ENCODE data around the gene WRAP73.

WRAP73 gene

GRCh38 chr1:3659093-3659492 lies 9.2 kb upstream of the WRAP73 start:
- H3K4me3 ChIP-seq (ENCODE audit: insufficient read depth, low read length, poor library complexity, severe bottlenecking), result no peak overlapping the region
- H3K27me3 ChIP-seq (ENCODE audit: low read length), result no peaks in the 10 kb centered on the region
- no peak overlapping the region for H2AFZ ChIP-seq (ENCODE audit: low read depth, low read length, severe bottlenecking)
- H3K79me2 ChIP-seq (ENCODE audit: insufficient read depth, low read length), result no peaks in the 10 kb centered on the region
- no peaks in the 10 kb centered on the region for H3K9me2 ChIP-seq (replicated peaks; ENCODE audit: insufficient read depth, low read length)
- H3F3A ChIP-seq (ENCODE audit: insufficient read depth), result no peaks in the 10 kb centered on the region
- no peak overlapping the region for H3K4me2 ChIP-seq (ENCODE audit: low read depth, low read length, poor library complexity, severe bottlenecking)
- TF ChIP-seq EZH2phosphoT487 (conservative IDR thresholded peaks at IDR 0.05; ENCODE audit: low read length), result no peak
- TF ChIP-seq CTCF (IDR thresholded peaks at IDR 0.05; ENCODE audit: insufficient read depth, low read length, poor library complexity, severe bottlenecking), result no peak
- no peak overlapping the region for H3K9ac ChIP-seq (ENCODE audit: low read length)
- no peaks in the 10 kb centered on the region for H3K9me3 ChIP-seq (ENCODE audit: insufficient read depth, low read length)
- H3K27ac ChIP-seq (ENCODE audit: low read depth, low read length), result no peak overlapping the region
- H4K20me1 ChIP-seq (ENCODE audit: low read depth, low read length), result no peaks in the 10 kb centered on the region
- no peaks in the 10 kb centered on the region for H3K36me3 ChIP-seq (ENCODE audit: low read length)

GRCh38 chr1:3658231-3658615 lies 8.3 kb upstream of the WRAP73 start:
- Histone ChIP-seq H3K4me3 (ENCODE audit: insufficient read depth, low read length, poor library complexity, severe bottlenecking) (no peak overlapping the region), H3K9me3 (ENCODE audit: insufficient read depth, low read length) (no peaks in the 10 kb centered on the region), H3K9ac (ENCODE audit: low read length) (no peak overlapping the region), H4K20me1 (ENCODE audit: low read depth, low read length) (no peaks in the 10 kb centered on the region), H3F3A (ENCODE audit: insufficient read depth) (no peaks in the 10 kb centered on the region), H3K27me3 (ENCODE audit: low read length) (no peaks in the 10 kb centered on the region), H3K9me2 (replicated peaks; ENCODE audit: insufficient read depth, low read length) (no peaks in the 10 kb centered on the region), H3K36me3 (ENCODE audit: low read length) (no peaks in the 10 kb centered on the region), H3K27ac (ENCODE audit: low read depth, low read length) (no peak overlapping the region), H3K79me2 (ENCODE audit: insufficient read depth, low read length) (no peaks in the 10 kb centered on the region), H3K4me2 (ENCODE audit: low read depth, low read length, poor library complexity, severe bottlenecking) (no peak overlapping the region), H2AFZ (ENCODE audit: low read depth, low read length, severe bottlenecking) (no peak overlapping the region)
- TF ChIP-seq EZH2phosphoT487 (conservative IDR thresholded peaks at IDR 0.05; ENCODE audit: low read length) (no peak), CTCF (IDR thresholded peaks at IDR 0.05; ENCODE audit: insufficient read depth, low read length, poor library complexity, severe bottlenecking) (no peak)

- H4K20me1 ChIP-seq (ENCODE audit: low read depth, low read length), result no peaks in the 10 kb centered on the region
- no peak for TF ChIP-seq EZH2phosphoT487 (conservative IDR thresholded peaks at IDR 0.05; ENCODE audit: low read length)
- TF ChIP-seq CTCF (IDR thresholded peaks at IDR 0.05; ENCODE audit: insufficient read depth, low read length, poor library complexity, severe bottlenecking), result no peak
- H3K9me3 ChIP-seq (ENCODE audit: insufficient read depth, low read length), result no peaks in the 10 kb centered on the region
- H3K79me2 ChIP-seq (ENCODE audit: insufficient read depth, low read length), result no peaks in the 10 kb centered on the region
- no peak overlapping the region for H2AFZ ChIP-seq (ENCODE audit: low read depth, low read length, severe bottlenecking)
- H3K9ac ChIP-seq (ENCODE audit: low read length), result no peak overlapping the region
- no peaks in the 10 kb centered on the region for H3K9me2 ChIP-seq (replicated peaks; ENCODE audit: insufficient read depth, low read length)
- no peak overlapping the region for H3K4me3 ChIP-seq (ENCODE audit: insufficient read depth, low read length, poor library complexity, severe bottlenecking)
- H3F3A ChIP-seq (ENCODE audit: insufficient read depth), result no peaks in the 10 kb centered on the region
- no peaks in the 10 kb centered on the region for H3K27me3 ChIP-seq (ENCODE audit: low read length)
- H3K36me3 ChIP-seq (ENCODE audit: low read length), result no peaks in the 10 kb centered on the region
- no peak overlapping the region for H3K27ac ChIP-seq (ENCODE audit: low read depth, low read length)
- H3K4me2 ChIP-seq (ENCODE audit: low read depth, low read length, poor library complexity, severe bottlenecking), result no peak overlapping the region
These were observed 7.8 kb upstream of the WRAP73 start for GRCh38 chr1:3657578-3658230.
